OCI-LY1 (cell line): ENCODE measurements around the gene RAB42.

Experiments used
- EZH2 ChIP-seq: fragments of 200-600 bp; sonication (generic), shearing (Covaris generic); IDR thresholded peaks from 2 replicates; pipeline ENCODE4 v1.8.0; 2017; ENCODE audit warnings: borderline replicate concordance, mixed run types, mild to moderate bottlenecking, antibody characterized with exemption, low read length, moderate library complexity, mixed read lengths
- TF ChIP-seq, protein P1 (sequence below): fragments of 200-600 bp; sonication (generic), shearing (Covaris generic); IDR thresholded peaks from 2 replicates; pipeline ENCODE4 v1.5.1; 2017; ENCODE audit warnings: mild to moderate bottlenecking, antibody characterized with exemption, low read length, moderate library complexity, mixed read lengths

DNA sequence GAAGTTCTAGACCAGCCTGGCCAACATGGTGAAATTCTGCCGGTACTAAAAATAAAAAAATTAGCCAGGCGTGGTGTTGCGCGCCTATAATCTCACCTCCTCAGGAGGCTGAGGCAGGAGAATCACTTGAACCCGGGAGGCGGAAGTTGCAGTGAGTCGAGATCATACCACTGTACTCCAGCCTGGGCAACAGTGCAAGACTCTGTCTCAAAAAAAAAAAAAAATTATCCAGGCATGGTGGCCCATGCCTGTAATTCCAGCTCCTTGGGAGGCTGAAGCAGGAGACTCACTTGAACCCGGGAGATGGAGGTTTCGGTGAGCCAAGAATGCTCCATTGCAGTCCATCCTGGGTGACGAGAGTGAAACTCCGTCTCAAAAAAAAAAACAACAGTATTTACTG lies 18.5 kb upstream of the RAB42 start:
- TF ChIP-seq, protein P1, sequence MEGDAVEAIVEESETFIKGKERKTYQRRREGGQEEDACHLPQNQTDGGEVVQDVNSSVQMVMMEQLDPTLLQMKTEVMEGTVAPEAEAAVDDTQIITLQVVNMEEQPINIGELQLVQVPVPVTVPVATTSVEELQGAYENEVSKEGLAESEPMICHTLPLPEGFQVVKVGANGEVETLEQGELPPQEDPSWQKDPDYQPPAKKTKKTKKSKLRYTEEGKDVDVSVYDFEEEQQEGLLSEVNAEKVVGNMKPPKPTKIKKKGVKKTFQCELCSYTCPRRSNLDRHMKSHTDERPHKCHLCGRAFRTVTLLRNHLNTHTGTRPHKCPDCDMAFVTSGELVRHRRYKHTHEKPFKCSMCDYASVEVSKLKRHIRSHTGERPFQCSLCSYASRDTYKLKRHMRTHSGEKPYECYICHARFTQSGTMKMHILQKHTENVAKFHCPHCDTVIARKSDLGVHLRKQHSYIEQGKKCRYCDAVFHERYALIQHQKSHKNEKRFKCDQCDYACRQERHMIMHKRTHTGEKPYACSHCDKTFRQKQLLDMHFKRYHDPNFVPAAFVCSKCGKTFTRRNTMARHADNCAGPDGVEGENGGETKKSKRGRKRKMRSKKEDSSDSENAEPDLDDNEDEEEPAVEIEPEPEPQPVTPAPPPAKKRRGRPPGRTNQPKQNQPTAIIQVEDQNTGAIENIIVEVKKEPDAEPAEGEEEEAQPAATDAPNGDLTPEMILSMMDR = no peak
- no peak for TF ChIP-seq EZH2
